K562 (cell line): Measurements from ENCODE around the gene MITD1. TPM values are rescaled to one million over a fixed set of nuclear protein-coding genes. Genes with fewer than 3 reads are reported as not detected.

Experiments
- FOXA3 ChIP-seq, 2 experiments: fragments of 450-650 bp in 1 of 2; sonication (generic) in 1 of 2; formaldehyde crosslinking; IDR thresholded peaks in 1 of 2; conservative IDR thresholded peaks in 1 of 2; 2 replicates each; pipeline versions ENCODE4 v1.4.0 to v1.8.0; 2020 to 2022; ENCODE audit warnings: mild to moderate bottlenecking in 2 of 2, missing genetic modification reagents in 1 of 2
- GATAD2A ChIP-seq: fragments of 450-650 bp; IDR thresholded peaks from 2 replicates; pipeline ENCODE4 v1.6.1; 2017
- GATAD2B ChIP-seq: fragments of 450-650 bp; IDR thresholded peaks from 2 replicates; pipeline ENCODE4 v1.6.1; 2017; ENCODE audit warnings: mild to moderate bottlenecking, borderline replicate concordance
- ZNF311 ChIP-seq: fragments of 250-450 bp; sonication (Bioruptor Pico); IDR thresholded peaks from 2 replicates; pipeline ENCODE4 v1.4.0; 2020; ENCODE audit warnings: mild to moderate bottlenecking, moderate library complexity
- polyA plus RNA-seq, 8 experiments: library from polyadenylated mRNA; depleted of rRNA in 4 of 8; stranded (reverse) in 5 of 8; unstranded in 3 of 8; fragments of >200 nt; fragmentation: Nextera tagmentation in 2 of 8; fragmentation: Illumina TruSeq in 1 of 8; extraction: Ambion mirVana in 2 of 8; extraction: Trizol in 1 of 8; gene quantifications; 2 replicates each; pipeline versions ENCODE4 v1.2.1 to v1.2.3, GENCODE V29; 2011 to 2014; ENCODE audit warnings: inconsistent platforms in 1 of 8, missing spikeins in 1 of 8
- total RNA-seq, 7 experiments: library from RNA; depleted of rRNA in 6 of 7; stranded (reverse); fragments of >200 nt in 6 of 7; fragmentation: Illumina TruSeq in 2 of 7; extraction: Trizol in 2 of 7; gene quantifications; 2 replicates each; pipeline versions ENCODE4 v1.2.1 to v1.2.3, GENCODE V29; 2011 to 2021; ENCODE audit warnings: low replicate concordance in 1 of 7
- TF ChIP-seq, protein P1 (sequence below), 2 experiments: IDR thresholded peaks; 2 replicates each; pipeline ENCODE4 v1.6.1; 2011; ENCODE audit warnings: borderline replicate concordance in 1 of 2, control low read depth in 1 of 2, low read depth in 1 of 2, low read length in 1 of 2, mild to moderate bottlenecking in 1 of 2, mixed read lengths in 1 of 2, moderate library complexity in 1 of 2; ENCODE audit not compliant: insufficient read depth in 1 of 2, insufficient read length in 1 of 2, poor library complexity in 1 of 2, severe bottlenecking in 1 of 2; ENCODE audit errors: extremely low read depth in 1 of 2
- TF ChIP-seq, protein P2 (sequence below), 2 experiments: fragments of 450-650 bp; formaldehyde crosslinking in 1 of 2; IDR thresholded peaks; 2 replicates each; pipeline versions ENCODE4 v1.4.0 to v1.6.1; 2014 to 2020; ENCODE audit warnings: mild to moderate bottlenecking in 2 of 2, borderline replicate concordance in 1 of 2, low read depth in 1 of 2
- TF ChIP-seq, protein P3 (sequence below): fragments of 450-650 bp; IDR thresholded peaks from 2 replicates; pipeline ENCODE4 v1.6.1; 2016; ENCODE audit warnings: antibody characterized with exemption

The MITD1 gene
- total and polyA plus RNA-seq, 9 of the 15 experiments (the other 6 are each of a cell fraction or from before 2014, with no cell fraction given): 19.6 to 71.8 (median 43.2) TPM

DNA sequence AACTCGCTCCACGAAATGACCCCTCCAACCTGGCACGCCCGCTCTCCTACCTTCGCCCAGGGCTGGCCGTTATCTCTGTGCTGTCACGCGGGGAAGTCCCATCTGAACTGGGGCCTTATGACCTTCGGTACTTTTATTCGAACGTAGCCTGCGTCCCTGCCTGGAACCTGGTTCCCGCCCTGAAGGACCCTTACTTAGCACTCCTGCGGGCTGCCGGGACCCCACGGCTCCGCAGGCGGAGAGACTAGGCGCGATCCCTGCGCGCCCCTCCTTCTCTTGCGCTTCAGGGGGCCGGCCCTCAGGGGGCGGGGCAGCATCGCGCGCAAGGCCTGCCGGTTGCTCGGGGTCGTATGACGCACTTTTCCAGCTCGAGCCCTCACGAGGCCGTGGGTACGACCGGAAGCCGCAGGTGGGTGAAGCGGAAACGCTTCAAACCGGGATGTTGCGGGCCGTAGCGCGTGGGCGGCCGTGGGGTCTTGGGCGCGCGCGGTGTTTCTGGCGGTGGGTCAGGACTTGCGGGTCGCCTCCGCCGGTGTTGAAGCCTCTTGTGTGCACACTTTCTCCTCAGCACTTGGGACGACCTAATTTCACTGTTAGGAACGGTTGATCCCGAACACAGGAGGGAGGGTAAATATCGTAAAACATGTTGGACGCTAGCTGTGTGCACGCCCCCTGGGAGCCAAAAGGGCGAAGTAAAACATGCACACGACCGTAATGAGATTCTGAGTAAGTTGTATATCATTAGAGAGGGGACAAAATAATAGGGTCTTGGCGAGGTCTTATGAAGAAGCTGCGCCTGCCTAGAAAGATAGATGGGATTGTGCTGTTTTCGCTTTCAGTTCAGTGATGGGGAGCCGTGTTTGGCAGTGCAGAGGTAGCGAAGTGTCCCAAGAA lies 26.0 kb downstream of the MITD1 start, which contains the start of the genes LIPT1 and TSGA10 (continued):
- TF ChIP-seq, protein P1, sequence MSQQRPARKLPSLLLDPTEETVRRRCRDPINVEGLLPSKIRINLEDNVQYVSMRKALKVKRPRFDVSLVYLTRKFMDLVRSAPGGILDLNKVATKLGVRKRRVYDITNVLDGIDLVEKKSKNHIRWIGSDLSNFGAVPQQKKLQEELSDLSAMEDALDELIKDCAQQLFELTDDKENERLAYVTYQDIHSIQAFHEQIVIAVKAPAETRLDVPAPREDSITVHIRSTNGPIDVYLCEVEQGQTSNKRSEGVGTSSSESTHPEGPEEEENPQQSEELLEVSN (IDR thresholded peaks at IDR 0.05; ENCODE audit: borderline replicate concordance in 1 of 2, extremely low read depth in 1 of 2, insufficient read depth in 1 of 2, insufficient read length in 1 of 2, low read depth in 1 of 2, low read length in 1 of 2, poor library complexity in 1 of 2, severe bottlenecking in 1 of 2): peak in 1 of 2 experiments; percentile 67
- TF ChIP-seq FOXA3 (CRISPR knock-in tag; conservative IDR thresholded peaks at IDR 0.05 in 1 of 2, IDR thresholded peaks at IDR 0.05 in 1 of 2) (peak in 1 of 2 experiments; percentile 66; a peak in 2 of 4 replicates), GATAD2A (no peak), GATAD2B (peak; percentile 50; the same call in 1 of the 2 replicates), ZNF311 (CRISPR knock-in tag) (no peak)
- TF ChIP-seq, protein P2, sequence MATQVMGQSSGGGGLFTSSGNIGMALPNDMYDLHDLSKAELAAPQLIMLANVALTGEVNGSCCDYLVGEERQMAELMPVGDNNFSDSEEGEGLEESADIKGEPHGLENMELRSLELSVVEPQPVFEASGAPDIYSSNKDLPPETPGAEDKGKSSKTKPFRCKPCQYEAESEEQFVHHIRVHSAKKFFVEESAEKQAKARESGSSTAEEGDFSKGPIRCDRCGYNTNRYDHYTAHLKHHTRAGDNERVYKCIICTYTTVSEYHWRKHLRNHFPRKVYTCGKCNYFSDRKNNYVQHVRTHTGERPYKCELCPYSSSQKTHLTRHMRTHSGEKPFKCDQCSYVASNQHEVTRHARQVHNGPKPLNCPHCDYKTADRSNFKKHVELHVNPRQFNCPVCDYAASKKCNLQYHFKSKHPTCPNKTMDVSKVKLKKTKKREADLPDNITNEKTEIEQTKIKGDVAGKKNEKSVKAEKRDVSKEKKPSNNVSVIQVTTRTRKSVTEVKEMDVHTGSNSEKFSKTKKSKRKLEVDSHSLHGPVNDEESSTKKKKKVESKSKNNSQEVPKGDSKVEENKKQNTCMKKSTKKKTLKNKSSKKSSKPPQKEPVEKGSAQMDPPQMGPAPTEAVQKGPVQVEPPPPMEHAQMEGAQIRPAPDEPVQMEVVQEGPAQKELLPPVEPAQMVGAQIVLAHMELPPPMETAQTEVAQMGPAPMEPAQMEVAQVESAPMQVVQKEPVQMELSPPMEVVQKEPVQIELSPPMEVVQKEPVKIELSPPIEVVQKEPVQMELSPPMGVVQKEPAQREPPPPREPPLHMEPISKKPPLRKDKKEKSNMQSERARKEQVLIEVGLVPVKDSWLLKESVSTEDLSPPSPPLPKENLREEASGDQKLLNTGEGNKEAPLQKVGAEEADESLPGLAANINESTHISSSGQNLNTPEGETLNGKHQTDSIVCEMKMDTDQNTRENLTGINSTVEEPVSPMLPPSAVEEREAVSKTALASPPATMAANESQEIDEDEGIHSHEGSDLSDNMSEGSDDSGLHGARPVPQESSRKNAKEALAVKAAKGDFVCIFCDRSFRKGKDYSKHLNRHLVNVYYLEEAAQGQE (IDR thresholded peaks at IDR 0.05; ENCODE audit: borderline replicate concordance): no peak
- TF ChIP-seq, protein P2 (CRISPR knock-in tag; IDR thresholded peaks at IDR 0.05; ENCODE audit: low read depth): no peak
- TF ChIP-seq, protein P3, sequence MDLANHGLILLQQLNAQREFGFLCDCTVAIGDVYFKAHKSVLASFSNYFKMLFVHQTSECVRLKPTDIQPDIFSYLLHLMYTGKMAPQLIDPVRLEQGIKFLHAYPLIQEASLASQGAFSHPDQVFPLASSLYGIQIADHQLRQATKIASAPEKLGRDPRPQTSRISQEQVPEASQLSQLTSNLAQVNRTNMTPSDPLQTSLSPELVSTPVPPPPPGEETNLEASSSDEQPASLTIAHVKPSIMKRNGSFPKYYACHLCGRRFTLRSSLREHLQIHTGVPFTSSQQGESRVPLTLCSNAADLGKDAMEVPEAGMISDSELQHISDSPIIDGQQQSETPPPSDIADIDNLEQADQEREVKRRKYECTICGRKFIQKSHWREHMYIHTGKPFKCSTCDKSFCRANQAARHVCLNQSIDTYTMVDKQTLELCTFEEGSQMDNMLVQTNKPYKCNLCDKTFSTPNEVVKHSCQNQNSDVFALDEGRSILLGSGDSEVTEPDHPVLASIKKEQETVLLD: no peak
